Testis (tissue), 2 donors: ENCODE results near the gene SLC12A2.

Source experiments
- POLR2A ChIP-seq: fragments of 450-650 bp; IDR thresholded peaks from one replicate; pipeline ENCODE4 v1.6.1; 2017; ENCODE audit warnings: antibody characterized with exemption, mild to moderate bottlenecking, moderate library complexity
- TF ChIP-seq, protein P1 (sequence below), 3 experiments: fragments of 450-650 bp in 2 of 3; fragments of 200-600 bp in 1 of 3; sonication (generic) in 1 of 3; IDR thresholded peaks; one replicate each; pipeline ENCODE4 v1.5.1; 2016 to 2019; ENCODE audit warnings: antibody characterized with exemption in 3 of 3, mild to moderate bottlenecking in 2 of 3, moderate library complexity in 1 of 3

DNA sequence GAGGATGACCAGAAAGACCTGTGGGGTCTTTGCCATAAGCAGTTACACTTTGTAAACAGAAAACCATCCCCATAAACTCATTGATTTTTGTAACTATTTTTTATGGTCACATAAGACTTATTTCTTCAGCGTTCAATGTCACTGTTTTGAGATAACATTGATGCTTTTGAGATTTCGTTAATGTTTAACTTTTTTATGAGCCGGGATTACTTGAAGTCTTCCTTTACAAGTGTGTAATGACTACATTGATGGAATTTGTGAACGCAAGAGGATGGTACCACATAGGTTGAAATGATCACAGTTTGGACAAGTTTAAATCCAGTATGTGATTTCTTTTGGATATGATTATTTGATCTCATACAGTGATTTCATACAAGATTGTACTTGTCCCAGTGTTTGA, 1.8 kb downstream of the SLC12A2 start:
- no peak for TF ChIP-seq POLR2A
- TF ChIP-seq, protein P1, sequence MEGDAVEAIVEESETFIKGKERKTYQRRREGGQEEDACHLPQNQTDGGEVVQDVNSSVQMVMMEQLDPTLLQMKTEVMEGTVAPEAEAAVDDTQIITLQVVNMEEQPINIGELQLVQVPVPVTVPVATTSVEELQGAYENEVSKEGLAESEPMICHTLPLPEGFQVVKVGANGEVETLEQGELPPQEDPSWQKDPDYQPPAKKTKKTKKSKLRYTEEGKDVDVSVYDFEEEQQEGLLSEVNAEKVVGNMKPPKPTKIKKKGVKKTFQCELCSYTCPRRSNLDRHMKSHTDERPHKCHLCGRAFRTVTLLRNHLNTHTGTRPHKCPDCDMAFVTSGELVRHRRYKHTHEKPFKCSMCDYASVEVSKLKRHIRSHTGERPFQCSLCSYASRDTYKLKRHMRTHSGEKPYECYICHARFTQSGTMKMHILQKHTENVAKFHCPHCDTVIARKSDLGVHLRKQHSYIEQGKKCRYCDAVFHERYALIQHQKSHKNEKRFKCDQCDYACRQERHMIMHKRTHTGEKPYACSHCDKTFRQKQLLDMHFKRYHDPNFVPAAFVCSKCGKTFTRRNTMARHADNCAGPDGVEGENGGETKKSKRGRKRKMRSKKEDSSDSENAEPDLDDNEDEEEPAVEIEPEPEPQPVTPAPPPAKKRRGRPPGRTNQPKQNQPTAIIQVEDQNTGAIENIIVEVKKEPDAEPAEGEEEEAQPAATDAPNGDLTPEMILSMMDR (IDR thresholded peaks at IDR 0.05) = no peak
